ENCODE measurements around the gene GPC5. TPM values are rescaled to one million over a fixed set of nuclear protein-coding genes. Genes with fewer than 3 reads are reported as not detected.

GPC5 gene
- total and polyA plus RNA-seq, 2 of the 8 experiments (the other 6 are each of a cell fraction or from before 2014, with no cell fraction given): 0.20 to 0.39 TPM

DNA sequence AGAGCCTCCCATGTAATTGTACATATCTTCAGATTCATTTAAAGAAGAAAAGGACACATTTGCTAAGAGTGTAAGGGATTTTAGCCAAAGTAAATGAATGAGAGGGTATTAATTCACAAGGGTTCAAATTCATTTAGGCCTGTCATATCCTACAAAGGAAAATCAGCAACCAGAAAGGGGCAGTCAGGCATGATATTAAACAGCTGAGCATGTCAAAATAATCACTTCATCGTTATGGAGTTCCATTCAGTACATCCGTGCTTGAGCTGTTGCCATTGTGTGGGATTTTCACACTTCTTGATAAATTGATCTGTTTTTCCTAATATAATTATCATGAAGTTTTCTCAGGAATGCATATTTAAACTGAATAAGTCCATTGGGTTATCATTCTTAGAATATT is 567.1 kb downstream of the GPC5 start:
- no peaks in the 10 kb centered on the region for H3K27me3 ChIP-seq (replicated peaks in 1 of 4; ENCODE audit: control insufficient read depth in 3 of 4, extremely low read depth in 1 of 4, insufficient read depth in 3 of 4, low read length in 3 of 4)
- FAIRE-seq (no peak), DNase-seq (ENCODE audit: low read depth in 1 of 2, low spot score in 2 of 2) (no peak)
- H3K79me2 ChIP-seq (ENCODE audit: control insufficient read depth in 1 of 2, insufficient read depth in 2 of 2, low read length in 2 of 2): no peaks in the 10 kb centered on the region
- ChIA-PET CTCF (ENCODE audit: partially characterized antibody) (no interaction called here), POLR2A (ENCODE audit: partially characterized antibody) (no interaction called here)
- no peak overlapping the region for H2BK120ac ChIP-seq (replicated peaks; ENCODE audit: low read depth, low read length)
- H2BK5ac ChIP-seq (ENCODE audit: low read depth, low read length): no peak overlapping the region
- H3K4me1 ChIP-seq (replicated peaks in 1 of 4; ENCODE audit: control insufficient read depth in 3 of 4, insufficient read depth in 4 of 4, low read length in 3 of 4): no peaks in the 10 kb centered on the region
- no peak overlapping the region for H3K9ac ChIP-seq (replicated peaks in 1 of 4; ENCODE audit: extremely low read depth in 1 of 4, low read depth in 3 of 4, low read length in 3 of 4)
- no peak overlapping the region for H2BK20ac ChIP-seq (ENCODE audit: low read length)
- H3K14ac ChIP-seq (ENCODE audit: insufficient read length): no peak overlapping the region
- no peak overlapping the region for H3K27ac ChIP-seq (ENCODE audit: low read depth, low read length)
- no peak overlapping the region for H2BK12ac ChIP-seq (ENCODE audit: low read depth, low read length)
- no peak overlapping the region for H4K8ac ChIP-seq (ENCODE audit: extremely low read depth, insufficient read depth, low read length)
- H4K5ac ChIP-seq (ENCODE audit: insufficient read length, low read depth, low read length): no peak overlapping the region
- H4K91ac ChIP-seq (replicated peaks; ENCODE audit: insufficient read length, low read length): no peak overlapping the region
- H2AFZ ChIP-seq (ENCODE audit: low read length): no peak overlapping the region
- 91% methylated on average over 2 of the region's 2 CpGs; no CpG with 5 or more reads in 1 of the 2 experiments for WGBS, 2 experiments (ENCODE audit: extremely low coverage in 1 of 2, insufficient coverage in 1 of 2, insufficient read length in 1 of 2, insufficient replicate concordance in 2 of 2, low coverage in 1 of 2, low lambda C conversion rate in 2 of 2, missing lambda C conversion rate in 1 of 2)
- H3K36me3 ChIP-seq (ENCODE audit: control insufficient read depth in 2 of 4, insufficient read depth in 4 of 4, low read length in 3 of 4): no peaks in the 10 kb centered on the region
- H4K20me1 ChIP-seq (replicated peaks in 1 of 2; ENCODE audit: control insufficient read depth in 1 of 2, insufficient read depth in 2 of 2, low read length in 2 of 2): no peaks in the 10 kb centered on the region
- no peak overlapping the region for H3K23ac ChIP-seq (ENCODE audit: insufficient read length)
- no peak for TF ChIP-seq FOSL1 (IDR thresholded peaks at IDR 0.05; ENCODE audit: insufficient read depth, low read depth, low read length)
- no peak for TF ChIP-seq MAFK (IDR thresholded peaks at IDR 0.05; ENCODE audit: low read depth, low read length)
- no peak for TF ChIP-seq CHD1 (IDR thresholded peaks at IDR 0.05; ENCODE audit: low read depth, low read length)
- no peak for TF ChIP-seq POLR2AphosphoS5 (IDR thresholded peaks at IDR 0.05; ENCODE audit: low read depth, low read length)
- TF ChIP-seq, protein P1, sequence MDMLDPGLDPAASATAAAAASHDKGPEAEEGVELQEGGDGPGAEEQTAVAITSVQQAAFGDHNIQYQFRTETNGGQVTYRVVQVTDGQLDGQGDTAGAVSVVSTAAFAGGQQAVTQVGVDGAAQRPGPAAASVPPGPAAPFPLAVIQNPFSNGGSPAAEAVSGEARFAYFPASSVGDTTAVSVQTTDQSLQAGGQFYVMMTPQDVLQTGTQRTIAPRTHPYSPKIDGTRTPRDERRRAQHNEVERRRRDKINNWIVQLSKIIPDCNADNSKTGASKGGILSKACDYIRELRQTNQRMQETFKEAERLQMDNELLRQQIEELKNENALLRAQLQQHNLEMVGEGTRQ (IDR thresholded peaks at IDR 0.05; ENCODE audit: low read length): no peak
- TF ChIP-seq RXRA (IDR thresholded peaks at IDR 0.05; ENCODE audit: insufficient read depth, low read depth, low read length): no peak
- no peak for TF ChIP-seq JUND (IDR thresholded peaks at IDR 0.05; ENCODE audit: low read length)
- TF ChIP-seq YY1 (IDR thresholded peaks at IDR 0.05; ENCODE audit: low read depth, low read length): no peak
- no peak overlapping the region for H2AK5ac ChIP-seq (ENCODE audit: low read depth, low read length)
- H3K4me3 ChIP-seq (ENCODE audit: extremely low read depth in 1 of 4, insufficient read depth in 2 of 4, low read depth in 3 of 4, low read length in 4 of 4): no peak overlapping the region
- no peak overlapping the region for H2BK15ac ChIP-seq (ENCODE audit: low read length)
- no peaks in the 10 kb centered on the region for H3K23me2 ChIP-seq (ENCODE audit: low read depth, low read length)
- no peaks in the 10 kb centered on the region for H3K79me1 ChIP-seq (ENCODE audit: low read depth, low read length)
- H3K18ac ChIP-seq (ENCODE audit: extremely low read depth, low read length): no peak overlapping the region
- no peak overlapping the region for H3K4me2 ChIP-seq (ENCODE audit: insufficient read depth in 1 of 2, low read depth in 2 of 2, low read length in 2 of 2)
- no peak overlapping the region for H3K56ac ChIP-seq (replicated peaks; ENCODE audit: insufficient read length, low read depth, low read length)
- H3K9me3 ChIP-seq (ENCODE audit: insufficient read depth in 2 of 2, low read depth in 1 of 2, low read length in 1 of 2): no peaks in the 10 kb centered on the region
- no peak overlapping the region for H3K4ac ChIP-seq (replicated peaks; ENCODE audit: insufficient read length, low read depth, low read length)

All from H1 (cell line).